HL-60 (cell line): ENCODE results near the gene NBAS.

Source experiments
- DNase-seq, 2 experiments: peaks; one replicate each; pipeline ENCODE4 v3.0.0-alpha.2; 2010 to 2020; ENCODE audit warnings: low read depth in 1 of 2, low spot score in 1 of 2
- H3K27ac ChIP-seq: fragments of 250-450 bp; sonication (Bioruptor Pico); replicated peaks from 2 replicates; pipeline ENCODE4 v1.5.1; 2020; ENCODE audit warnings: mild to moderate bottlenecking, moderate library complexity
- H3K27me3 ChIP-seq: fragments of 250-450 bp; sonication (Bioruptor Pico); 2 replicates; pipeline ENCODE4 v1.5.1; 2021; ENCODE audit warnings: mild to moderate bottlenecking, moderate library complexity; ENCODE audit not compliant: insufficient read depth, poor library complexity, severe bottlenecking
- H3K4me3 ChIP-seq: replicated peaks from 2 replicates; pipeline ENCODE4 v1.5.1; 2011; ENCODE audit warnings: mild to moderate bottlenecking, control low read depth, low read length; ENCODE audit not compliant: insufficient read depth
- CTCF ChIP-seq: IDR thresholded peaks from one replicate; pipeline ENCODE4 v1.5.1; 2011; ENCODE audit warnings: low read length, control low read depth, inconsistent platforms; ENCODE audit not compliant: insufficient read depth
- GABPA ChIP-seq: IDR thresholded peaks from 2 replicates; pipeline ENCODE4 v1.6.1; 2012; ENCODE audit warnings: low read depth
- POLR2AphosphoS5 ChIP-seq: IDR thresholded peaks from 2 replicates; pipeline ENCODE4 v1.6.1; 2012; ENCODE audit warnings: low read depth
- REST ChIP-seq: IDR thresholded peaks from 2 replicates; pipeline ENCODE4 v1.6.1; 2012; ENCODE audit warnings: low read depth; ENCODE audit not compliant: insufficient replicate concordance
- SPI1 ChIP-seq: IDR thresholded peaks from 2 replicates; pipeline ENCODE4 v1.6.1; 2012; ENCODE audit warnings: low read depth, mild to moderate bottlenecking, borderline replicate concordance

NBAS gene

GRCh38 chr2:15133461-15133860 is 427.7 kb downstream of the NBAS start:
- DNase-seq: peak; percentile 50 to 55
- H3K27ac ChIP-seq: peak overlapping the region; percentile 42
- TF ChIP-seq POLR2AphosphoS5: no peak
- peak; percentile 12; the same call in 1 of the 2 replicates for TF ChIP-seq SPI1
- TF ChIP-seq CTCF: no peak
- TF ChIP-seq GABPA: no peak
- TF ChIP-seq REST: no peak
- H3K27me3 ChIP-seq: no peaks in the 10 kb centered on the region
- no peak overlapping the region for H3K4me3 ChIP-seq

GRCh38 chr2:15128846-15129245 is 432.3 kb downstream of the NBAS start:
- TF ChIP-seq REST (no peak), POLR2AphosphoS5 (no peak), SPI1 (no peak), GABPA (no peak), CTCF (no peak)
- H3K27me3 ChIP-seq: no peaks in the 10 kb centered on the region
- no peak for DNase-seq
- no peak overlapping the region for H3K27ac ChIP-seq
- no peak overlapping the region for H3K4me3 ChIP-seq

- Histone ChIP-seq H3K27me3 (no peaks in the 10 kb centered on the region), H3K4me3 (no peak overlapping the region), H3K27ac (no peak overlapping the region)
- no peak for TF ChIP-seq SPI1
- TF ChIP-seq CTCF: no peak
- no peak for TF ChIP-seq POLR2AphosphoS5
- TF ChIP-seq GABPA: no peak
- TF ChIP-seq REST: no peak
- no peak for DNase-seq
Observed at GRCh38 chr2:15127876-15128275, 433.3 kb downstream of the NBAS start.
